MV-4-11 (cell line): Measurements from ENCODE around the gene MOB3B.

Experiments
- DNase-seq: peaks from one replicate; lab custom pipeline; 2025; lab: John Stamatoyannopoulos, UW

MOB3B gene

DNA sequence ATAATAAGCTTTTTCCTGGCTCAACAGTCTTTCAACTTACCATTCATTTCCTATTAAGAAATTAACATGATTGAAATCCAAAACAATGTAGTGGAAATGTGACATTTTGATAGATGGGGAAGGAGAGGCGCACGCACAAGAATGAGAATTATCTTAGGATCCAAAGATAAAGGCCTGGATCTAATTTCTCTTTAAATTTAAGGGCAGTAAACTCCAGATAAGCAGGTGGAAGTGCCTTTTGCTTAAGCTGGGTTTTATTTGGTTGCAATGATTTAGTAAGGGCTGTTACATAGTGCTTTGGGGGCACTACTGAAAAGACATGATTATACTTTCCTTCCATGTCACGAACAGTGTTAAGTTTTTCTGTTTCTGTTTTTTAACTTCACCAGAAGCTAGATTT, 250.0 kb downstream of the MOB3B start:
- DNase-seq, result no peak

DNA sequence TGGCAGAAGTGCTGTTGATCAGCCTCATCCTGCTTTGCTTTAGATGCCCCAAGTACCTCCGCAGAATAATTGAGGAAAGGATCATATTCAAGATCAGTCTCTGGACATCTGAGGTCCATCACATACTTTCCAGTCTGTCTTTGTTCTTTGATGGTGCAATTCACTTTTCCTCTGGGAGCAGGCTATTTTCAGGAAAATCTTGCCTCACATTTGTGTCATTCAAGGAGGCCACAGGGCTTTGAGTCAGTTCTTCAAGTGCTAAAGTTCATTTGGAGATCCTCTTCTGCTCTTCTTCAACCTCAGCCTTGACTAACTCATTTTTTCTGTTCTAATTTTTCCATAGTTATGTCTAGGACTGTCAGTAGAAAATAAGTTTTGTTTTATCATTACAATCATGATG, 251.2 kb downstream of the MOB3B start:
- no peak for DNase-seq

- DNase-seq, result peak; percentile 40
These were observed 253.2 kb downstream of the MOB3B start for GRCh38 chr9:27276193-27277030.
